NCI-H2081 (cell line): ENCODE results near the gene MBTD1.
A peak's percentile ranks its signal among the peaks of the same experiment; 100 is the strongest.
"Not testable (repeated sequence)": the region's sequence is repeated elsewhere in the genome, so short reads cannot be mapped to it uniquely, and the experiment has no call there.

ENCODE experiments used
- DNase-seq, 2 experiments: peaks; one replicate each; lab custom pipeline; 2025; lab: John Stamatoyannopoulos, UW

Gene MBTD1

GRCh38 chr17:51259564-51260236 lies at the start of gene MBTD1:
MBTD1 (minus strand) TSS chr17:51260049; CDS start chr17:51225161, 34,888 bp downstream.
- peak; percentile 97 to 98 for DNase-seq

DNA sequence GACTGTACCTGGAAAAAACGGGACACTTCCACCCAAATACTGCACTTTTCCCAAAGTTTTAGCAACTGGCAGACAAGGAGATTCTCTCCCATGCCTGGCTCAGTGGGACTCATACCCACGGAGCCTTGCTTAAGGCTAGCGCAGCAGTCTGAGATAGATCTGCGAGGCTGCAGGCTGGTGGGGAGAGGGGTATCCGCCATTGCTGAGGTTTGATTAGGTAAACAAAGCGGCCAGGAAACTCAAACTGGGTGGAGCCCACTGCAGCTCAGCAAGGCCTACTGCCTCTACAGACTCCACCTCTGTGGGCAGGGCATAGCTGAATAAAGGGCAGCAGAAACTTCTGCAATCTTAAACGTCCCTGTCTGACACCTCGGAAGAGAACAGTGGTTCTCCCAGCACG lies 45.3 kb upstream of the MBTD1 start:
- DNase-seq: no peak

- no peak for DNase-seq
Observed at GRCh38 chr17:51299859-51300258, 40.0 kb upstream of the MBTD1 start.

DNA sequence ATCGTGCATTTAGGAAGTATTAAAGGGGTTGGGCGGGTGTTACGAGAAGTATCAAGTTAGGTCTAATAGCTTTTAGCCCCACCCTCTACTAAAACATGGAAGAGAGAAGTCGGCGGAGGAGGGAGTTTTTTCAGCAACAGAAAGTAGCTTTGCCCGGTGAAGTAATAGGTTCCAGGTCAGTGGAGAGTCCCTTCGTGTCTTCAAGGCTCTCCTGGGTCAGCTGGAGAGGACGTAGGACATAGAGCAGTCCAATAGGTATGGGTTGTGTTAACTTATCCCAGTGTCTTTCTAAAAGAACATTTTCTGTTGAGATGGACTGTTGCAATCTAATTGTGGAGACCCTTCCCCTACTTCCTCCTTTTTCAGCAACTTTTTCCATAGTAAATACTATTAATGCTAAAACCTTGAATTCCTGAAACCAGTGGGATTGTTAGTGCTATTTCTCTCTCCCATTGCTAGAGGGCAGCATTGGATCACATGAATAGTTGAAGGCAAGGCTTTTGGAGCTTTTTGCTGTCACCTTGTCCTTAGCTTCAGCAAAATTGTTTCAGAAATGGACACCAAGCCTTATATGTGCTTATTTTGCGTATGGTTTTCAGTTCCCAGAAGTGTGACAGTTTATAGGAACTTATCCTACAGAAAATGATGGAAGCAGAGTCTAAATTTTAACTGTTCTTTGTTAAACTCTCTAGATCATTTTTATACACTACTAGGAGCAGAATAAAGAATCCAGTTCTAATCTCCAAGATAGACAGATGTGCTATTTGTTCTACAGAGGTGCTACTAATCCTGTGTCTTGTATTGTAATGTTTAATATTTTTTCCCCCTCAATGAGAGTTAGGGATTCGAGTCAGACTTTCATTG lies 38.9 kb upstream of the MBTD1 start:
- DNase-seq: peak; percentile 66 to 69

- DNase-seq: not testable (repeated sequence)
Observed at GRCh38 chr17:51294338-51294737, 34.5 kb upstream of the MBTD1 start.

GRCh38 chr17:51289696-51290111 lies 29.9 kb upstream of the MBTD1 start:
- DNase-seq: no peak

- no peak for DNase-seq
Observed at GRCh38 chr17:51287412-51287811, 27.6 kb upstream of the MBTD1 start.

DNA sequence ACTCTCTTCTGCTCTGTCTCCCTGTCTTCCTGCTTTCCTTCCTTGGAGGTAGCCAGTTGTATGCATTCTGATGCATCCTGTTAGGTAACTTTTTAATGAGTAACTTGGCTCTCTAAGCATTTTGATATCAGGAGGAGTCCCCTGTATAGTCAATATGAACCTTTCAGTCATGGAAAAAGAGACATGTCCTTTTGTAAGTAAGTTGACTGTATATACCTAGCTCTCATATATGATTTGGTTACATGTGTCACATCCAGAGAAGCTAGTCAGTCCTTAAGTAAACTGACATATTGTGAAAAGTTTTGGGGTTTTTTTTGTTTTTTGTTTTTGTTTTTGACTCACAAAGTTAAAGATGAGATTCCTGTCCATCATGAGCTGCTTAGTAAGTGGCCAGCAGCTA lies 19.3 kb upstream of the MBTD1 start:
- no peak for DNase-seq

- DNase-seq: no peak
Observed at GRCh38 chr17:51275381-51275780, 15.5 kb upstream of the MBTD1 start.

DNA sequence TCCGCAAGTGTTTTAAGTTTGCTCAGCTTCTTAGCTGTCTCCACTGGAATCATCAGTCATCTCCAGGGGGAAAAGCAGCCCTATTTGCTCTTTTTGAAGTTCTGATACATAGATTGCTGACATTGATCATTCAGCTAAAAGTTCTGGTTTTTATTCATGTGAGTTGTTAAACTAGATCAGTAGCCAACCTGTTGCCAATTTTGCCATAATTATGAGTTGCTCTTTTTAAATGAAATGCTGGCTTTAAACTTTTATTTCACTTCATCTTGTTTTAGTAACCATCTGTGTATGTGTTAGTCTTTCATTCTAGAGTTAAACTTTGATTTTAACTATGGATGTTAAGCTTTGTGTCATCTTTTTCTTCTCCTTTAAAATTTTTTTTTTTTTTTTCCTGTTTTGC lies 13.0 kb upstream of the MBTD1 start:
- no peak for DNase-seq

- no peak for DNase-seq
Observed at GRCh38 chr17:51270636-51271035, 10.8 kb upstream of the MBTD1 start.

GRCh38 chr17:51269991-51270390 lies 10.1 kb upstream of the MBTD1 start:
- DNase-seq: no peak

DNA sequence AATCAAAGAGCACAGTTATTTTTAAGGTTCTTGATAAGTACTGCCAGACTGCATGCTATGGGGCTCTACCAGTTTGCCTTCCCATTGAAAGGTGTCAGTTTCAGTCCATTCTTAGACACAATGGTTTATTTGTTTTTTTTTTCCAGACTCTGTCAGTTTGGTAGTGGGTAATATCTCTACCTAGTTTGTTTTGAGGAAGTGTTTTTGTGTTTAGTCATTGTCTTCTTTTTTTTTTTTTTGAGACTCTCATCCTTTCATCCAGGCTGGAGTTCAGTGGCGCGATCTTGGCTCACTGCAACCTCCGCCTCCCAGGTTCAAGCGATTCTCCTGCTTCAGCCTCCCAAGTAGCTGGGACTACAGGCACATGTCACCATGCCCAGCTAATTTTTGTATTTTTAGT lies 4.6 kb upstream of the MBTD1 start:
- not testable (repeated sequence) for DNase-seq

GRCh38 chr17:51263006-51263405 lies 3.2 kb upstream of the MBTD1 start:
- DNase-seq: no peak

DNA sequence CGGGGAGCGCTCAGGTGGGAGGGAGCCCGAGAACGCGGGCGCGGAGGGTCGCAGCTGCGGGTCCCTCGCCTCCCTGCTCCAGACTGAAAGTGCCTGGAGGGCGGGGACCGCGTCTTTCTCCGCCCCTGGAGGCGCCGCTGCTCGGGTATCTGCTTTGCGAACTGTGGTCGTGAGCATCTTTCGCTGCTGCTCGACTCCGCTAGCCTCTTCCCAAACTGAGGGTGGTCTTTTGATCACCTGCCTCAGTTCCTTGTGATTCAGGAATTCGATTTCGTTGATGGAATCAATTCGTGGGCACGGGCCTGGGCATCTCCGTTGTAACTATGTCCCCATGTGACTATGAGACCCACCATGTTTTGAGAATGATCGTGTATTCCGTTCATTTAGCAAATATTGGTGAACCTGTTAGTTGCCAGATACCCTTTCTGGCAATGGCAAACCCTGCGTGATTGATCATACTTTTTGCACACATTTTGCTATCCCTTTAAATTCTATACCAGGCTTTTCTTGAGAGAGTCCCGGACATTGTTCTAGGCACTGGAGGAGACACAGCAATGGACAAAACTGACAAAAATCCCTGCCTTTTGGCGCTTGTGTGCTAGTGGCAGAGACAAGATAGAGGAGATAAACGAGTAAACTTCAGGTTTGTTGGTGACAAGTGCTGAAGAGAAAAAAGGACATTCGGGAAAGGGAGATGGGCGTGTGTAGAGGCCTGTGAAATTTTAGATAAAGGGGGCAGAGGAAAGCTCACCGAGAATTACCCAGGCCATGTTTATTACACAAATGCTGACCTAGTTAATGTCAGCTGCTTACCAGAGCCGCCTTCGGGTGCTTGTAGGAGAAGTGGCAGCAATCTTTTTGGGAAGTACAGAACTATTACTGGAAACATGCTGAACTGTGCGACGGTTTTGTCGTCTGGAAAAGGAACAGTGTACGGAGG lies 1.4 kb upstream of the MBTD1 start:
- peak in 1 of 2 experiments; percentile 11 for DNase-seq

GRCh38 chr17:51260237-51261023 lies 581 bp upstream of the MBTD1 start, which contains the start of gene UTP18:
UTP18 (plus strand) TSS chr17:51260546; CDS start chr17:51260585, 39 bp downstream.
- peak; percentile 98 for DNase-seq

- DNase-seq: peak; percentile 13 to 30
Observed at GRCh38 chr17:51258756-51259563, 889 bp downstream of the MBTD1 start.

DNA sequence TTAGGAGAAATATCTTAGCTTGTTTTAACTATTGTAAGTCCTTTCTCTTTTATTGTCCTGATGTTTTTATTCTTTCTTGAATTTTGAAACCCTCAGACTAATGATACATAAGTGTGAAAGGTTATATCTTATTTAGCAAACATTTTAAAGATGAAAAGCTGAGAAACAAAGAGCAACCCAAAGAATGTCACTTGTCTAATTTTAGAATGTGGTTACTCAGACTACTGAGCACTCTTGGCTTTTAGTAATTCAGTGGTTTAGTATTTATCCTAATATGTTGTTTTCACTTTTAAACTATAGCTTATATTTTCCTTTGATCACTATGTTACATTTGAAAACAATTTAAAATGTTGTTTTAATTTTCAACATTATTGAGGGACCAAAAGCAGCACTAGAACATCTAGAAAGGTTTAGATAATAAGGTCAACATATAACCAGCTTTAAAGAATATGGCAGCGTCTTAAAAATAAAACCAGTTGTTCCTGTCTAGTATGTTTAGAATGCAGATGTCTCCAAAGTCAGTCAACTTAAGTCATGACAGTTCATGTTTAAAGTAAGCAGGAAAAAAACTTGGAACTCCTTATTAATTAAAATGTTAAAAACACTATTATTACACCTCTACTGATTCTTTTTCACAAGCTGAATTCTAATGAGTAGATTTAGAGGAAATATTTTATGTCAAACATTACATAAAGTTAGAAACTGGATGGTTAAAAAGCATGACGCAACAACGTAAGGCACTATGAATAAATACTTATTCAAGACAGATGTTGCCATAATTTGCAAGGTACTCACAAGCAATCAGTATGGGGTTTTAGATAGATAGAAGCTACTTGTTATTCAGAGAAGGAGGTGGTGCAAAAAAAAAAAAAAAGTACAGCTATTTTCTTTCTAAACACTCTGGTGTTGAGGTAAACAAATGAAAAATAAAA lies 2.4 kb downstream of the MBTD1 start:
- no peak for DNase-seq

DNA sequence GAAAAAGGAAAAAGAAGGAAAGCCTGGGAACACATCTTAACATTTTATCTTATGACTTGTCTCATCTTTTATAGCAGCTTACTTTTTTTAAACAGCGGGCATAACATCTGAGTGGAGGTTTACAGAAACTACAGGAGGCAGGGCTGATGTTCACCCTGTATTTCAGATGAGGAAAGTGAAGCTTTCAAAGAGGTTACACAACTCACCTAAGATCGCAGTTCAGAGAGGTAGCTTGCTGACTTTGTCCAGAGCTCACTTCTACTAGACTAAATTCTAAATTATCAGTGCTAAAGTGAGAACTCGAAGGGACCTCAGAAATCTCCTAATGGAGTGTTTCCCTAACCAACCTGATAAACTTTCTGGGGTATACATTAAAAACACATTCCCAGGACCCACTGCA lies 3.7 kb downstream of the MBTD1 start:
- DNase-seq: no peak
